ENCODE results near the gene AGPAT4.

AGPAT4 gene

GRCh38 chr6:161105408-161105807 lies 168.5 kb downstream of the AGPAT4 start:
- no peak for DNase-seq

DNA sequence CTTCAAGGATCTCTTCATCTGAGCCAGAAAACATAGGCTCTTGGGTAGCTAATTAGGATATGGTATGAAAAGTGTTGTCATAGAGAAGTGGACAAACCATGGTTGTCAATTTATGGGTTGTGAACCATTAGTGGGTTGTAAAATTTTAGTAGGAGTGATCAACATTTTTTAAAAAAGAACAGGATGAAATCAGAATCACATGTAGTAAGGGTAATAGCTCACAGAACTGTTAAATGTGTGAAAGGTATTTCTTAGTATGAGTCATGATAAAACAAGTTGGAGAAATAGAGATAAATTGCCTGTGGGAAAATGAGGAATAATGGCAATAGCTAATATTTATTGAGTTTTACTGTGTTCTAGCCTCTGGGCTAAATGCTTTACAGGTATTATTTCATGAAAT lies 168.9 kb downstream of the AGPAT4 start:
- DNase-seq, result no peak

DNA sequence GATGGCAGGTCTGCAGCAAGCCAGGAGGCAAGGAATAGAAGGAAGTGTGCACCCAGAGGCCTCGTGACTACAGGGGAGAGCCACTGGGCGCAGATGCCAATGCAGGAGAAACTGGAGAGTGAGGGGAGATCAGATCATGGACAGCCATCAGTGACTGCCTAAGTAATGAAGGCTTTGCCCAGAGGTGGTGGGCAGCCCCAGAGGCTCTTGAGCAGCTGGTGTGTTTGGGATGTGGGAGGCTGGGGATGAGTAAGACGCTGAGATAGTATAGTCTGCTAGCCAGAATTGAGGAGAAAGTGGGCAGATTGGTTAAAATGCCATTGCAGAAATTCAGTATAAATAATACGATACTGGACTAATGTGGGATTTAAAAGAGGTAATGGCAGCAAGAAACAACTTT lies 170.4 kb downstream of the AGPAT4 start:
- DNase-seq, result no peak

- DNase-seq, result no peak
Observed at GRCh38 chr6:161101517-161101916, 172.3 kb downstream of the AGPAT4 start.

- no peak for DNase-seq
Observed at GRCh38 chr6:161100072-161100471, 173.8 kb downstream of the AGPAT4 start.

DNA sequence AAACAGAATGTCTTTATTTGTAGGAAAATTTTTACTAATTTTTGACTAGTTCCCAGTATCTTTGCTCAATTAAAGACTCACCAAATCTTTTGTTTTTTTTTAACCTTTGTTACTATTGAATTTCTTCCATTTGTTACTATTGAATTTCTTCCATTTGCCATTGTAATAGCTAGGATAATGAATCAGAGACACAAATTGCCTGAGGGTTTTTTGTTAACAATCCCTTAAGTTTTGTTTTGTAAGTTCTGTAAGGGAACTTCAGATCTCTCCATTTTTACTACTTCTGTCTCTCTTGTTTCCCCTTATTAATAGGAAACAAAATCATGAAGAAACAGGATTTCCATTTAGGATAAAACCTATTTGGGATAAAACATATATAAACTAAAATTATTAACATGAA lies 177.9 kb downstream of the AGPAT4 start:
- DNase-seq, result no peak

GRCh38 chr6:161094955-161095354 lies 178.9 kb downstream of the AGPAT4 start:
- DNase-seq, result no peak

DNA sequence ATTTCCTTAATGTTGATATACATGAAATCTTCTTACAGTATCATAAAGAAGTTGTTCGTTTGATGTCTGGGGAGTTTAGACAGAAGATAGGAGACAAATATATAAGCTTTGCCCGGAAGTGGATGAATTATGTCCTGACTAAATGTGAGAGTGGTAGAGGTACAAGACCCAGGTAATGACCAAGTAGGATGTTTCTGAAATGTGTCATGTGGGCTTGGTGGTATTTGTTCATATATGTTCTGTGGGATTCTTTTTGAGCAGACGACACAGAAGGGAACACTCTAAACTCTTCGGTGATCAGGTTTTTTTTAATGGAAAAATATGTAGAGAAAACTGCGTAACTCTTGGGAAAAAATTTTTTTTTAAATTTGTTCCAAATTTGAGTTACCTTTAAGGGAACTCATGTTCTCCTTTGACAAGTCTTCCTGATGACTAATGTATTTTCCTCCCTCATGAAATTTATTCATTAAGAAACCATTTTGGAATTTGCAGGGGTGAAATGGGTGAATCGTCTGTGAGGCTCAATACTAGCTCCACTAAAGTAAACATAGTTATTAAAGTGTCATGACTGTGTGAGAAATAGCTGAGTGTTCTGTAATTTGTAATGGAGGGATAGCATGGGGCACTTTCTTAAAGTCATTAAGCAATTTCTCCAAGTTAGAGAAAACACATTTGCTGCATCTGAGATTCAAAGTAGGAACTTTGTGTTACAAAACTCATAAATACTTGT lies 181.7 kb downstream of the AGPAT4 start:
- no peak for DNase-seq

DNA sequence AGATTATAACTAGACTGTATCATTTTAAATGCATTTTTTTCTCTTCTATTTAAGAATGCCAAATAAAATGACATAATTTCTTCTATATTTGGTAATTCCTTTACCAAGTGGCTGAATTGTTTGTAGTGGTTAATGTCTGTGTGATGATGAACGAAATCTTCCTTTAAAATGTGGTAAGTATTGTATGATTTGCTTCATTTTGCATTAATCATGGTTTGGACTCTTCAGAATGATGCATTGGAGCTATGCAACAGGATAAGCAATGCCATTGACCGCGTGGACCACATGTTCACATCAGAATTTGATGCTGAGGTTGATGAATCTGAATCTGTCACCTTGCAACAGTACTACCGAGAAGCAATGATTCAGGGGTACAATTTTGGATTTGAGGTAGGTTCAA lies 182.7 kb downstream of the AGPAT4 start:
- DNase-seq, result no peak

DNA sequence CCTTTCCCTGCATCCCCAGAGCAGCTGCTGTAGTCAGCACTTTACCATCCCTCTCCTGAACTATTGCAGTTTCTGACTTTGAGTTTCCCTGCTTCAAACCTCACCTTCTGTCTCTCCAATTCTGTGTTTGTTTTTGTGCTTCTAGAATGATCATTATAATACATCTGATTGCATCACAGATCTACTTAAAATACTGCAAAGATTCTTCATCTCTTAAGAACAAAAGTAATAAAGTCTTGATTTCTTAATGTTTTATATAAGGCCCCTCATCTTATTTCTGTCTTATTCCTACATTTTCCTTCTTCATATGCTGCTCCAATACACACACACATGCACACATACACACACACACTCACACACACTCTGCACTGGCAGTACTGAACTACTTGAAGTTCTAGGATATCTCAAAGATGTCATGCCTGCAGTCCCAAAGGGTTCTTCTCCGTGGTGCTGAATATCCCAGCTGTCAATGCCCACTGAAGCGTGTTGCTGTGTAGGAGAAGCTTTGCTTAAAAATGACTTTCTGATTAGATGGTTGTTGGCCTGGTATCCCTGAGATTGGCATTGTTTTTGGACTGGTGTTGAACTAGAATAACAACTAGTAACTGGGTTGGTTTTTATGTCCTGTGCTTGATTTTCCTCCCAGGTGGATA lies 185.1 kb downstream of the AGPAT4 start:
- no peak for DNase-seq

- DNase-seq, result no peak
Observed at GRCh38 chr6:161085246-161085645, 188.6 kb downstream of the AGPAT4 start.

GRCh38 chr6:161082215-161082614 lies 191.6 kb downstream of the AGPAT4 start:
- no peak for DNase-seq

DNA sequence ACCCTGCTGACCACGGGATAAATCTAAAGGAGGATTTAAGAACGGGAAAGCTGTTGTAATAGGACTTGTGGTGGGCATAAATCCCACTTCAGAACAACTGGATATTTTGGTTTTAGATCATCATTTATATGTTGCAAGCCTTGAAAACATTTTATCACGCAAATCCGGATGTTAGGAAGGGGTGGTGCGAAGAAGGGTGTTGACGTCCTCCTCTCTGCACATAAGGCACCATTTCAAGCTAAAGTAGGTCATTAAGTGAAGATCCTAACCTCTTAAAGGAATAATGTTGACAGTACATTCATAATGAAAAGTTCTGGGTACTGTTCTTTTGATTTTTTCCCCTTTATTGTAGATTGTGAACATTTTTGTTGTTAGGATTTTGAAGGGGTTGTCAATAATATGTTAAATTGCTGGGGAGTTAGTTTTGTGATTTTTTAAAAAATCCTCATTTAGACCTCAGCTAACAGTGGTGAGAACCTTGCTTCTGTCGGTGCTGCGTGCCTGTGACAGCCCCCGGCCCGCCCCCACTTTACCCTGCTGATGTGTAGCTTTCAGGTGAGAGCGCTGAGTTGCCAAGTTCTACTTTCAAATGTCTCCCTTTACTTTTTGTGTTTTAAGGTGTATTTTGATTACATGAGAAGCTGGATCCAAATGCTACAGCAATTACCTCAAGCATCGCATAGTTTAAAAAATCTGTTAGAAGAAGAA lies 193.4 kb downstream of the AGPAT4 start:
- DNase-seq, result peak; percentile 9 to 19

Data from activated CD4-positive, alpha-beta T cell treated with anti-CD3 and anti-CD28 coated beads, Interleukin-2, amount 50 U/mL, for 4 hours (primary cell).